Stimulated activated naive CD4-positive, alpha-beta T cell treated with Interleukin-2 at 50 U/mL for 16 hours (primary cell): ENCODE measurements around the gene SIRPB2.

Experiments used
- DNase-seq: peaks from one replicate; lab custom pipeline; 2025; lab: John Stamatoyannopoulos, UW

The SIRPB2 gene

GRCh38 chr20:1491281-1491840 lies at the start of gene SIRPB2:
SIRPB2 (minus strand) TSS chr20:1491420; CDS start chr20:1491359, 61 bp downstream.
- no peak for DNase-seq

DNA sequence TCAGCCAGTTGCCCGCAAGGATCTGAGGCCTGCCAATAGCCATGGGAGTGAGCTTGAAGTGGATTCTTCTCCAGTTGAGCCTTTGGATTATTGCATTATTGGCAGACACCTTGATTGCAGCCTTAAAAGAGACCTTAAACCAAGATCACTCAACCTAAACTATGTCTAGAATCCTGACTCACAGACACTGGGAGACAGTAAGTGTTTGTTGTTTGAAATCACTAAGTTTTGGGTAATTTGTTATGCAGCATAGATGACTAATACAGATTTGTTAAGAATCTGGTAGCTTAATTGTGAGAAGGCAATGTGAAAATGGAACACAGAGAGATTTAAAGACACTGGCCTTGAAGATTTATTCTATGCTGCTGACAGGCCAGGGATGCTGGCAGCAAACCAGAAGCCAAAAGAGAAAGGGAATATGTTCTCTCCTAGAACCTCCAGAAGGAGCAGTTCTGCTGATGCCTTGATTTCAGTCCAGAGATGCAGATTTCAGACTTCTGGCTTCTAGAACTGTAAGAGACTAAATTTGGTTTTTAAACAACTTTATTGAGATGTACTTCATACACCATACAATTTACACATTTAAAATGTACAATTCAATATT lies 48.7 kb upstream of the SIRPB2 start:
- no peak for DNase-seq

- no peak for DNase-seq
Observed at GRCh38 chr20:1538655-1539054, 47.4 kb upstream of the SIRPB2 start.

DNA sequence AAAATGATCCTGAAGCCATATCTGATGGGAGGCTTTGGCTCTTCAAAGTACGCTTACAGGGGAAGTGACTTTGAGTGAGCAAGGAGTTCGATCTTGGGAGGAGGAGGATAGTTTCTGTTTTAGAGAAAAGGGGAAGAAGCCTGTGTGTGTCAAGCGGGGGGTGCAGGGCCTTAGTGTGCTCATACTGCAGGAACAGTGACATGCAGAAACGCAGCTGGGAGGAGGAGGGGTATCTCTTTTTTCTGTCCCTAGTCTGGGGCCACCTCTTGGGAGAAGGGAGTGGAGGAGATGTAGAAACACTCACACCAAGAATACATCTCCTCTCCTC lies 46.5 kb upstream of the SIRPB2 start:
- no peak for DNase-seq

DNA sequence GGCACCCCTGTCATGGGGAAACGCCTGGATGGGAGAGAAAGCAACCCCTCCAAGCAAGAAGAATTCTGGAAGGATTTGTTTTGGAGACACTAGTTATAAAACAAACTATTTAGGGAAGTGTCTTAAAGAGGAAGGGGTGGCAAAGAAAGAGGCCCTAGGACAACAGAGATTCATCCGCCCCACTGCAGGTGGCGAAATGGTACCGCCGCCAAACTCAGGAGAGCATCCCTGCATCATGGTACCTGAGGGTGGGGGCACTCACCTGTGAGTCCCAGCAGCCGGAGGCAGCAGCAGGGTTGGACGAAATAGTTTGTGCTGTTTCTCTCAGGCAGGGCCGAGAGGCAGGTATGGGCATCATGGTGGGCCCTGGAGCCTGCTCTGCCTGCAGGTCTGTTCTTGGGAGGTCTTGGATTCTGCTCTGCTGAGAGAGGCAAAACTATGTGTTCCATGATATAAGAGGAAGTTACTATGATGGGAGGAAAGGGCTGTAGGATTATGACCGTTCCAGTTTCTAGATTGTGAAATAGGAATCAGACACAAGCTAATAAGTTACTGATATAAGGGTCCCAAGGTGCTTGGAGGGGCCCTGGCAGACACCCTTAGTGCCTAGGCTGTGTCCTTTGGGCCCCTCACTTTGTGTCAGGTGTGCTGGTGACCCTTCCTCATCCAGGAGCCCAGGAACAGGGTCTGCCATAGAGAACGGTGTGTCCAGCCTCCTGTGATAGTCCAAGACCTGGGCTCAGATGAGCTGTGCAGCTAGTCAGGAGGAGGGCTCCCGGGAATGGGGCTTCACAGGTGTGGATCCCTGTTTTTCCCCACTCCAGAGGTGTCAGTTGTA lies 45.9 kb upstream of the SIRPB2 start:
- DNase-seq: no peak

- DNase-seq: no peak
Observed at GRCh38 chr20:1535420-1536175, 44.4 kb upstream of the SIRPB2 start.

DNA sequence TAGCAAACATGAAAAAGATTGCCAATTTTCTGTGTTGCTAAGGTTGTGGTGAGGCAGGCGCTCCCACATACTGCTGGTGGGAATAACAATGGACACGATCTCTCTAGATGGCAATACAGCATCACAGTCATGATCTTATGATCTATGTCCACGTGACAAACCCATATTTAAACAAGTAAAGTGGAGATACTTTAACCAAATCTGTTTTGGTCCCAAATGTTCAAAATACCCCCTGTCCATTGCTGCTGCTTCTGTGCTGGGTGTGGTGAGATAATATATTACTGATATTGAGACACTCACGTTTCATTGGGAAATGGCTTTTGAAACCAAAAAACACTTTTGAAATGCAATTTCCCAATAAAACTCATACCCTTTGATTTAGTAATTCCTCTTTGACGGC lies 43.3 kb upstream of the SIRPB2 start:
- DNase-seq: no peak

- no peak for DNase-seq
Observed at GRCh38 chr20:1533059-1533458, 41.8 kb upstream of the SIRPB2 start.

DNA sequence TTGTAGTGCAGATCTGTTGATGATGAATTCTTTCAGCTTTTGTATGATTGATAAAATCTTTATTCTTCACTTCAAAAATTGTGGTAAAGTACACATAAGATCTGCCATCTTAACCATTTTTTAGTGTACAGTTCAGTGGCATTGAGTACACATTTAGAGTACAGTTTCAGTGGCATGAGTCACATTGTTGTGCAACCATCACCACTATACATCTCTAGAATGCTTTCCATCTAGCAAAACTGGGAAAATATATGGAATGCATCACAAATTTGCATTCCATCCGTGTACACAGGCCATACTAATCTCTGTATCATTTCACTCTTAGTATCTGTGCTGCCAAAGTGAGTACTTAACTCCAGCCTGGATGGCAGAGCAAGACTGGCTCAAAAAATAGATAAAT lies 37.6 kb upstream of the SIRPB2 start:
- no peak for DNase-seq

- DNase-seq: no peak
Observed at GRCh38 chr20:1527923-1528322, 36.7 kb upstream of the SIRPB2 start.

GRCh38 chr20:1526896-1527295 lies 35.7 kb upstream of the SIRPB2 start:
- DNase-seq: no peak

GRCh38 chr20:1526310-1526709 lies 35.1 kb upstream of the SIRPB2 start:
- DNase-seq: no peak

GRCh38 chr20:1524004-1524403 lies 32.8 kb upstream of the SIRPB2 start:
- no peak for DNase-seq

GRCh38 chr20:1517010-1517409 lies 25.8 kb upstream of the SIRPB2 start:
- DNase-seq: no peak

DNA sequence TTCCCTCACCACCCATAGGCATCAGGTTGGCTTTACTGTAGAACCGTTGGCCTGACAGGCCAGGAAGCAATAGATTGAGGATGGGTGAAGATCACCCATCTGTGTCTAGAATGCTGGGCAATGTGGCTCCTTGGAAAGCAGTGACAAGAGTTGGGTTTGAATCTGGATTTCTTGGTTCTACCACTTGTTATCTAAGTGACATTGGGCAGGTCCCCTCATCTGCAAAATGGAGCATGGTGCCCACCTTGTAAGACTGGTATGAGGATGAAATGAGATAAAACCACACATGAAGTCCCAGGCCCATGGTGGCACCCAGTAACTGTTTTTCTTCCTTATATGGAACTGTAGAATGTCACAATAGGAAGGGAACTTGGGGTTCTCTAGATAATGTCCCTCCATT lies 22.6 kb upstream of the SIRPB2 start:
- DNase-seq: no peak

GRCh38 chr20:1509237-1509636 lies 18.0 kb upstream of the SIRPB2 start:
- no peak for DNase-seq

DNA sequence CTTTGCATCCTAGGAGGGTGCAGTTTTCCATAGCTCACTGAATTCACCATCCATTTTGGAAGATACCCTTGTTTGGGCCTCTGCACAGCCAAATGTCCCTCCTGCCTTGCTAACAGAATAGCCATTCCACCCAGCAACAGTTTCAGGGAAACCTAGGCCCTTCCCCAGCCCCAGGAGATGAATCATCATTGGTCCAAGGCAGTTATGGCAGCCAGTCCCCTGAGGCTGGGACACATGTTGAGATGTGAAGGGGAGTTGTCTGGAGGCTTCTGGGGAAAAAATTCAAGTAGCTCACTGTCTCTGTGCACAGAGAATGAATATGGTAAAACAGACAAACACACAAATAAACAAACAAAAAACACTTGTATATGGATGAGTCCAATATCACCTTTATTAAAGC lies 17.4 kb upstream of the SIRPB2 start:
- DNase-seq: no peak

DNA sequence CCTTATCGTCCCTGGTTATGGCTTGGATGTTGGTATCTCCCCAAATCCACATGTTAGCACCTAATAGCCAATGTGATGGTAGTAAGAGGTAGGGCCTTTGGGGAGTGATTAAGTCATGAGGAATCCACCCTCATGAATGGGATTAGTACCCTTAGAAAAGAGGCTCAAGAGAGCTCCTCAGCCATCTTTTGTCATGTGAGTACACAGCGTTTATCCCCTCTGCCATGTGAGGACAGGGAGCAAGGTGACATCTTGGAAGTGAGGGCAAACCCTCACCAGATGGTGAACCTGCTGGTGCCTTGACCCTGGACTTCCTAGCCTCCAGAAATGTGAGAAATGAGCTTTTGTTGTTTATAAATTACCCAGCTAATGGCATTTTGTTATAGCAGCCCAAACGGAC lies 16.1 kb upstream of the SIRPB2 start:
- no peak for DNase-seq

DNA sequence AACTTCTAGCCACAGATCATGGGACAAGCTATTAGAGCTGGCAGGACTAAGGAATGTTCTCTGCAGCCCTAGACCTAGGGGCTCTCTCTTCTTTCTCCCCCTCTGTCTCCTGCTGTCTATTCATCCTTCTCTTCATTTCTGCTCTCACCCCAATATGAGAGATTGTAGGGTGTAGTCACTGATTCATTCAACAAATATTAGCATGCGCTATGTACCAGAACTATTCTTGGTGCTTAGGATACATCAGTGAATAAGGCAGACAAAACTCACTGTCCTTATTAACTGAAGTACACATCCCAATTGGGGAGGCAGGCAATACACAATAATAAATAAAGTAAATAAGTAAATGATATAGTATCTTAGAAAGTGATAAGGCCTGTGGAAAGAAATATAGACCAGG lies 14.7 kb upstream of the SIRPB2 start:
- no peak for DNase-seq

- no peak for DNase-seq
Observed at GRCh38 chr20:1505361-1505760, 14.1 kb upstream of the SIRPB2 start.

DNA sequence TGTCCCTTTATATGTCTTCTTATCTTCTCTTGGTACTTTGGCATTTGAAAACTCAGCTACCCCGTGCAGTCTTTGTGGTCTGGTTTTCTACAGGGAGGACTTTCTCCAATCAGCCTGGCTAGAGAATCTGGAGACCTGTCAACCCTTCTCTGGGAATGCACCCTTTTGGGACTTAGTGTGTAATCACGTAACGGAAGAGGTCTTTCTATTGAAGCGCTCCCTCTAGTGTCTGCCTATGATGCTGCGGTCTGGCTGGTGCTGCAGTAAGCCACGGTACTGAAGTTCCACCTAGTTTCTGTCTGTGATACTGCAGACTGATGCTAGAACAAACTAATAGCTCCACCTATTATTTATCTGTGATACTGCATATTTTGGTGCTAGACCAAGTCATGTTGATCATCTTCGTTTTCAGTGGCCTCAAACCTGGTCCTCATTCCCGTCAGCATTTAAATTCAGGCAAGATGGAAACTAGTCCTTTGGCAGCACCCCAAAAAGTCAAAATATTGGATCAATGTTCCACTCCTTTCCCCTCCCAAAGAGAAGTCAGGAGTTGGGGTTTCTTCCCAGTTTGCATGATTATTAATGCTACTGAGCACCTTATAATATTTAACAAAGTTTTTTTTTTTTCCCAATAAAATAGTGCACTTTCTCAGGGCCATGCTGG lies 12.5 kb upstream of the SIRPB2 start:
- DNase-seq: peak; percentile 66

DNA sequence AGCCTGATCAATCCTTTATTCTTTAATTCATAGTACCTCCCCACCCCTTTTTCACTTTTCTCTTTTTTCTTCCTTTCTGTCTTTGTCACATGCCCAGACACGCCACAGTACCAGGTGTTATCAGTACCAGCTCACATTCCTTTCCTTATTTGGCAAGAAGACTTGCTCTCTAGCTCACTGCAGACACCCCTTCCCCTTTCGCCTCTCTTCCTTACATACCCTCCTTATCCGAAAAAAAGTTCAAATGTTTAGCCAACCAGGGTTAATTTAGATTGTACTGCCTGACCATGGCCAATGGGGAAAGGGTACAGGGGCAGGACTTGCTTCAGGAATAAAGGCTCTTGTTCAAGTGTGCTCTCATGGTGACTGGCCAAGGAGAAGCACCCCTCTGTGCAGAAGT lies 9.3 kb upstream of the SIRPB2 start:
- DNase-seq: no peak
